HepG2 (cell line): Measurements from ENCODE around the gene ACADS. TPM values are rescaled to one million over a fixed set of nuclear protein-coding genes. Genes with fewer than 3 reads are reported as not detected.

Source experiments
- ATF1 ChIP-seq: IDR thresholded peaks from 2 replicates; pipeline ENCODE4 v1.6.1; 2016; ENCODE audit warnings: mild to moderate bottlenecking, control low read depth
- GATAD2A ChIP-seq: IDR thresholded peaks from 2 replicates; pipeline ENCODE4 v1.6.1; 2016
- HDAC2 ChIP-seq: sonication (generic); formaldehyde crosslinking; IDR thresholded peaks from 2 replicates; pipeline ENCODE4 v1.4.0; 2020; ENCODE audit warnings: missing genetic modification reagents
- NFYC ChIP-seq: IDR thresholded peaks from 2 replicates; pipeline ENCODE4 v1.6.1; 2016; ENCODE audit warnings: missing genetic modification reagents, missing compliant biosample characterization
- PCBP2 ChIP-seq: fragments of 200-400 bp; formaldehyde crosslinking; optimal IDR thresholded peaks from 2 replicates; pipeline ENCODE3; 2018; ENCODE audit warnings: low read length, low read depth; ENCODE audit not compliant: poor library complexity, severe bottlenecking
- RBM39 ChIP-seq: fragments of 200-400 bp; formaldehyde crosslinking; IDR thresholded peaks from one replicate; pipeline ENCODE4 v1.6.1; 2018; ENCODE audit warnings: antibody characterized with exemption, mild to moderate bottlenecking, low read depth, low read length; ENCODE audit not compliant: poor library complexity, severe bottlenecking
- SKIL ChIP-seq: sonication (generic); formaldehyde crosslinking; IDR thresholded peaks from 2 replicates; pipeline ENCODE4 v1.8.0; 2022; ENCODE audit warnings: missing genetic modification reagents, mild to moderate bottlenecking, moderate library complexity, borderline replicate concordance
- SSRP1 ChIP-seq: IDR thresholded peaks from 2 replicates; pipeline ENCODE4 v1.6.1; 2016; ENCODE audit warnings: control low read depth
- STAG1 ChIP-seq: sonication (generic); formaldehyde crosslinking; IDR thresholded peaks from 2 replicates; pipeline ENCODE4 v1.4.0; 2020; ENCODE audit warnings: missing genetic modification reagents
- ZBTB14 ChIP-seq: sonication (generic); formaldehyde crosslinking; IDR thresholded peaks from 2 replicates; pipeline ENCODE4 v1.4.0; 2020; ENCODE audit warnings: missing genetic modification reagents
- ZBTB33 ChIP-seq: sonication (generic); formaldehyde crosslinking; IDR thresholded peaks from 2 replicates; pipeline ENCODE4 v1.4.0; 2020; ENCODE audit warnings: missing genetic modification reagents
- ZC3H13 ChIP-seq: sonication (generic); formaldehyde crosslinking; IDR thresholded peaks from 2 replicates; pipeline ENCODE4 v1.8.1; 2023; ENCODE audit warnings: mild to moderate bottlenecking, missing genetic modification reagents, moderate library complexity
- ZMAT3 ChIP-seq: sonication (generic); formaldehyde crosslinking; conservative IDR thresholded peaks from 2 replicates; pipeline ENCODE4 v1.7.0; 2021; ENCODE audit warnings: missing genetic modification reagents
- ZNF251 ChIP-seq: sonication (generic); formaldehyde crosslinking; IDR thresholded peaks from 2 replicates; pipeline ENCODE4 v1.9.0; 2021; ENCODE audit warnings: mild to moderate bottlenecking, missing genetic modification reagents
- ZNF652 ChIP-seq: IDR thresholded peaks from 2 replicates; pipeline ENCODE4 v1.6.1; 2016; ENCODE audit warnings: low read depth, borderline replicate concordance
- ZSCAN25 ChIP-seq: sonication (generic); formaldehyde crosslinking; IDR thresholded peaks from 2 replicates; pipeline ENCODE4 v1.8.0; 2022; ENCODE audit warnings: mild to moderate bottlenecking, missing genetic modification reagents
- polyA plus RNA-seq, 8 experiments: library from polyadenylated mRNA; depleted of rRNA in 3 of 8; stranded (reverse) in 7 of 8; unstranded in 1 of 8; fragments of >200 nt; fragmentation: Illumina TruSeq in 4 of 8; extraction: Trizol in 4 of 8; gene quantifications; 2 replicates each; pipeline versions ENCODE4 v1.2.1 to v1.2.3, GENCODE V29; 2011 to 2016; ENCODE audit warnings: low read depth in 4 of 8, missing spikeins in 1 of 8, mixed read lengths in 1 of 8; ENCODE audit not compliant: insufficient read depth in 1 of 8
- total RNA-seq, 5 experiments: library from RNA; depleted of rRNA; stranded (reverse); fragments of >200 nt; fragmentation: Illumina TruSeq; extraction: Trizol; gene quantifications; 2 replicates each; pipeline ENCODE4 v1.2.3, GENCODE V29; 2016; ENCODE audit warnings: low read depth in 1 of 5
- TF ChIP-seq, protein P1 (sequence below): IDR thresholded peaks from 2 replicates; pipeline ENCODE4 v1.6.1; 2016; ENCODE audit warnings: missing compliant biosample characterization, missing genetic modification reagents, borderline replicate concordance
- TF ChIP-seq, protein P2 (sequence below): sonication (generic); formaldehyde crosslinking; IDR thresholded peaks from 2 replicates; pipeline ENCODE4 v1.5.0; 2020; ENCODE audit warnings: mild to moderate bottlenecking, missing genetic modification reagents
- TF ChIP-seq, protein P3 (sequence below): sonication (generic); formaldehyde crosslinking; IDR thresholded peaks from 2 replicates; pipeline ENCODE4 v1.5.0; 2020; ENCODE audit warnings: missing genetic modification reagents

The ACADS gene
- total and polyA plus RNA-seq, 2 of the 13 experiments (the other 11 are each of a cell fraction or from before 2014, with no cell fraction given): 17.4 to 27.7 TPM

GRCh38 chr12:120775862-120776552 is 50.4 kb downstream of the ACADS start (continued):
- no peak for TF ChIP-seq ZBTB33 (CRISPR knock-in tag)
- no peak for TF ChIP-seq ZBTB14 (CRISPR knock-in tag)
- 0 out of 2 replicates have a peak, but pooled peaks have one; percentile 28 for TF ChIP-seq GATAD2A (CRISPR knock-in tag)
- 0 out of 2 replicates have a peak, but pooled peaks have one; percentile 2 for TF ChIP-seq STAG1
- TF ChIP-seq ZNF251 (CRISPR knock-in tag): no peak
- TF ChIP-seq ZNF652 (CRISPR knock-in tag): no peak
- no peak for TF ChIP-seq SSRP1 (CRISPR knock-in tag)
- no peak for TF ChIP-seq HDAC2
- TF ChIP-seq, protein P1, sequence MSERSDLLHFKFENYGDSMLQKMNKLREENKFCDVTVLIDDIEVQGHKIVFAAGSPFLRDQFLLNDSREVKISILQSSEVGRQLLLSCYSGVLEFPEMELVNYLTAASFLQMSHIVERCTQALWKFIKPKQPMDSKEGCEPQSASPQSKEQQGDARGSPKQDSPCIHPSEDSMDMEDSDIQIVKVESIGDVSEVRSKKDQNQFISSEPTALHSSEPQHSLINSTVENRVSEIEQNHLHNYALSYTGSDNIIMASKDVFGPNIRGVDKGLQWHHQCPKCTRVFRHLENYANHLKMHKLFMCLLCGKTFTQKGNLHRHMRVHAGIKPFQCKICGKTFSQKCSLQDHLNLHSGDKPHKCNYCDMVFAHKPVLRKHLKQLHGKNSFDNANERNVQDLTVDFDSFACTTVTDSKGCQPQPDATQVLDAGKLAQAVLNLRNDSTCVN (CRISPR knock-in tag): no peak
- 0 out of 2 replicates have a peak, but pooled peaks have one; percentile 20 for TF ChIP-seq ATF1 (CRISPR knock-in tag)
- TF ChIP-seq PCBP2: no peak
- no peak for TF ChIP-seq ZMAT3
- TF ChIP-seq, protein P2, sequence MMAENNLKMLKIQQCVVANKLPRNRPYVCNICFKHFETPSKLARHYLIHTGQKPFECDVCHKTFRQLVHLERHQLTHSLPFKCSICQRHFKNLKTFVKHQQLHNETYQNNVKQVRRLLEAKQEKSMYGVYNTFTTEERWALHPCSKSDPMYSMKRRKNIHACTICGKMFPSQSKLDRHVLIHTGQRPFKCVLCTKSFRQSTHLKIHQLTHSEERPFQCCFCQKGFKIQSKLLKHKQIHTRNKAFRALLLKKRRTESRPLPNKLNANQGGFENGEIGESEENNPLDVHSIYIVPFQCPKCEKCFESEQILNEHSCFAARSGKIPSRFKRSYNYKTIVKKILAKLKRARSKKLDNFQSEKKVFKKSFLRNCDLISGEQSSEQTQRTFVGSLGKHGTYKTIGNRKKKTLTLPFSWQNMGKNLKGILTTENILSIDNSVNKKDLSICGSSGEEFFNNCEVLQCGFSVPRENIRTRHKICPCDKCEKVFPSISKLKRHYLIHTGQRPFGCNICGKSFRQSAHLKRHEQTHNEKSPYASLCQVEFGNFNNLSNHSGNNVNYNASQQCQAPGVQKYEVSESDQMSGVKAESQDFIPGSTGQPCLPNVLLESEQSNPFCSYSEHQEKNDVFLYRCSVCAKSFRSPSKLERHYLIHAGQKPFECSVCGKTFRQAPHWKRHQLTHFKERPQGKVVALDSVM (CRISPR knock-in tag): no peak
- TF ChIP-seq ZSCAN25 (CRISPR knock-in tag): no peak
- no peak for TF ChIP-seq NFYC (CRISPR knock-in tag)
- TF ChIP-seq, protein P3, sequence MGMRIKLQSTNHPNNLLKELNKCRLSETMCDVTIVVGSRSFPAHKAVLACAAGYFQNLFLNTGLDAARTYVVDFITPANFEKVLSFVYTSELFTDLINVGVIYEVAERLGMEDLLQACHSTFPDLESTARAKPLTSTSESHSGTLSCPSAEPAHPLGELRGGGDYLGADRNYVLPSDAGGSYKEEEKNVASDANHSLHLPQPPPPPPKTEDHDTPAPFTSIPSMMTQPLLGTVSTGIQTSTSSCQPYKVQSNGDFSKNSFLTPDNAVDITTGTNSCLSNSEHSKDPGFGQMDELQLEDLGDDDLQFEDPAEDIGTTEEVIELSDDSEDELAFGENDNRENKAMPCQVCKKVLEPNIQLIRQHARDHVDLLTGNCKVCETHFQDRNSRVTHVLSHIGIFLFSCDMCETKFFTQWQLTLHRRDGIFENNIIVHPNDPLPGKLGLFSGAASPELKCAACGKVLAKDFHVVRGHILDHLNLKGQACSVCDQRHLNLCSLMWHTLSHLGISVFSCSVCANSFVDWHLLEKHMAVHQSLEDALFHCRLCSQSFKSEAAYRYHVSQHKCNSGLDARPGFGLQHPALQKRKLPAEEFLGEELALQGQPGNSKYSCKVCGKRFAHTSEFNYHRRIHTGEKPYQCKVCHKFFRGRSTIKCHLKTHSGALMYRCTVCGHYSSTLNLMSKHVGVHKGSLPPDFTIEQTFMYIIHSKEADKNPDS: no peak
- TF ChIP-seq SKIL (CRISPR knock-in tag): peak; percentile 41; the same call in 1 of the 2 replicates
- no peak for TF ChIP-seq ZC3H13 (CRISPR knock-in tag)
- TF ChIP-seq RBM39: no peak
